Measurements from ENCODE around the gene MAP3K10.

DNA sequence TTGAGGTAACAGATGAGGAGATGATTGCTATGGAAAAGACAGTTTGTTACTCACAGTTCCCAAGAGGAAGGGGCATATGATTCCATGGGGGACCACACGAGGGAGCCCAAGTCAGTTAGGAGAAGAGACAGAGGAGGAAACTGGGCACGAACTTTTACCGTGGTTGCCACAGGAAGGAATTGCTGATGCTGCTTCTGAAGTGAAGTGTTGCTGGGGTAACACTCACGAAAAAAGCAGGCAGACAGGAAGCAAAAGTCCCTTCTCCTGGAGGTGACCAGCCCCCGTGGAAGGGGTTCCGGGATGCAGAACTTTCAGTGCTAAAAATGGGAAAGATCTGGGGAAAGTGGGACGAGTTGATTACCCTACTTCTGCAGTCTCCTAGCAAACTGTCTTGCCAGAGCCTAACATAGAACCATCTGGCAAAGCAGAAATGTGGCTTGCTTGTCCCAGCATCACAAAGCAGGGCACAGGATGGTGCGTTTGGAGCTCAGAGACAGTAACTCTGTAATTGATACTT lies 35.4 kb upstream of the MAP3K10 start:
- TF ChIP-seq, protein P1, sequence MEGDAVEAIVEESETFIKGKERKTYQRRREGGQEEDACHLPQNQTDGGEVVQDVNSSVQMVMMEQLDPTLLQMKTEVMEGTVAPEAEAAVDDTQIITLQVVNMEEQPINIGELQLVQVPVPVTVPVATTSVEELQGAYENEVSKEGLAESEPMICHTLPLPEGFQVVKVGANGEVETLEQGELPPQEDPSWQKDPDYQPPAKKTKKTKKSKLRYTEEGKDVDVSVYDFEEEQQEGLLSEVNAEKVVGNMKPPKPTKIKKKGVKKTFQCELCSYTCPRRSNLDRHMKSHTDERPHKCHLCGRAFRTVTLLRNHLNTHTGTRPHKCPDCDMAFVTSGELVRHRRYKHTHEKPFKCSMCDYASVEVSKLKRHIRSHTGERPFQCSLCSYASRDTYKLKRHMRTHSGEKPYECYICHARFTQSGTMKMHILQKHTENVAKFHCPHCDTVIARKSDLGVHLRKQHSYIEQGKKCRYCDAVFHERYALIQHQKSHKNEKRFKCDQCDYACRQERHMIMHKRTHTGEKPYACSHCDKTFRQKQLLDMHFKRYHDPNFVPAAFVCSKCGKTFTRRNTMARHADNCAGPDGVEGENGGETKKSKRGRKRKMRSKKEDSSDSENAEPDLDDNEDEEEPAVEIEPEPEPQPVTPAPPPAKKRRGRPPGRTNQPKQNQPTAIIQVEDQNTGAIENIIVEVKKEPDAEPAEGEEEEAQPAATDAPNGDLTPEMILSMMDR (IDR thresholded peaks at IDR 0.05), result no peak
- no peak for TF ChIP-seq EP300 (IDR thresholded peaks at IDR 0.05)
- TF ChIP-seq POLR2A (IDR thresholded peaks at IDR 0.05), result no peak

All from tibial nerve (tissue), 4 donors.